ENCODE data around the gene ABCA2.

GRCh38 chr9:137076636-137077009 is 48.6 kb upstream of the ABCA2 start:
- TF ChIP-seq EP300 (IDR thresholded peaks at IDR 0.05): no peak
- TF ChIP-seq CTCF (IDR thresholded peaks at IDR 0.05): no peak
